SH-SY5Y (cell line): Measurements from ENCODE around the gene P3H4.

Experiments
- GATA2 ChIP-seq: IDR thresholded peaks from 2 replicates; pipeline ENCODE4 v1.6.1; 2011; ENCODE audit warnings: mild to moderate bottlenecking, low read depth, low read length
- GATA3 ChIP-seq: IDR thresholded peaks from 2 replicates; pipeline ENCODE4 v1.6.1; 2011; ENCODE audit warnings: low read depth, mild to moderate bottlenecking, low read length, moderate library complexity

- TF ChIP-seq GATA2: no peak
- TF ChIP-seq GATA3: no peak
Measured at GRCh38 chr17:41810659-41811548, 845 bp downstream of the P3H4 start.
